G401.6 (cell line): ENCODE data around the gene MYRIP.
"Not testable (repeated sequence)": the region's sequence is repeated elsewhere in the genome, so short reads cannot be mapped to it uniquely, and the experiment has no call there.

ENCODE experiments used
- FAIRE-seq: peaks from 2 replicates; lab custom pipeline; 2012; peaks lifted over from hg19 to GRCh38; lab: Jason Lieb, UNC

The MYRIP gene

GRCh38 chr3:40237889-40238571 lies 428.6 kb downstream of the MYRIP start:
- no peak for FAIRE-seq

- no peak for FAIRE-seq
Observed at GRCh38 chr3:40240921-40241320, 431.5 kb downstream of the MYRIP start.

GRCh38 chr3:40242216-40242615 lies 432.8 kb downstream of the MYRIP start:
- FAIRE-seq: no peak

GRCh38 chr3:40242638-40243037 lies 433.2 kb downstream of the MYRIP start:
- no peak for FAIRE-seq

GRCh38 chr3:40243056-40243455 lies 433.6 kb downstream of the MYRIP start:
- FAIRE-seq: no peak

GRCh38 chr3:40247714-40248454 lies 438.5 kb downstream of the MYRIP start:
- FAIRE-seq: no peak

- no peak for FAIRE-seq
Observed at GRCh38 chr3:40248591-40248990, 439.2 kb downstream of the MYRIP start.

GRCh38 chr3:40249168-40249567 lies 439.8 kb downstream of the MYRIP start:
- FAIRE-seq: no peak

GRCh38 chr3:40254491-40254890 lies 445.1 kb downstream of the MYRIP start:
- FAIRE-seq: no peak

GRCh38 chr3:40254891-40255290 lies 445.5 kb downstream of the MYRIP start:
- no peak for FAIRE-seq

- no peak for FAIRE-seq
Observed at GRCh38 chr3:40255532-40255931, 446.1 kb downstream of the MYRIP start.

- no peak for FAIRE-seq
Observed at GRCh38 chr3:40258064-40258463, 448.7 kb downstream of the MYRIP start.

GRCh38 chr3:40258555-40258954 lies 449.1 kb downstream of the MYRIP start:
- FAIRE-seq: no peak

GRCh38 chr3:40262331-40262730 lies 452.9 kb downstream of the MYRIP start:
- FAIRE-seq: no peak

GRCh38 chr3:40264451-40264850 lies 455.0 kb downstream of the MYRIP start:
- no peak for FAIRE-seq

- no peak for FAIRE-seq
Observed at GRCh38 chr3:40265181-40265580, 455.8 kb downstream of the MYRIP start.

GRCh38 chr3:40267937-40268724 lies 458.7 kb downstream of the MYRIP start:
- no peak for FAIRE-seq

GRCh38 chr3:40268802-40269524 lies 459.6 kb downstream of the MYRIP start:
- FAIRE-seq: no peak

GRCh38 chr3:40278791-40279190 lies 469.4 kb downstream of the MYRIP start:
- FAIRE-seq: no peak

GRCh38 chr3:40281995-40282394 lies 472.6 kb downstream of the MYRIP start:
- no peak for FAIRE-seq

GRCh38 chr3:40283057-40283456 lies 473.6 kb downstream of the MYRIP start:
- not testable (repeated sequence) for FAIRE-seq

- no peak for FAIRE-seq
Observed at GRCh38 chr3:40287248-40287647, 477.8 kb downstream of the MYRIP start.
